ENCODE results near the gene AKT1.
"Not testable (repeated sequence)": the region's sequence is repeated elsewhere in the genome, so short reads cannot be mapped to it uniquely, and the experiment has no call there.

AKT1 gene

GRCh38 chr14:104734991-104735779 lies 60.4 kb downstream of the AKT1 start:
- DNase-seq = no peak

- no peak for DNase-seq
These were observed 61.0 kb downstream of the AKT1 start for GRCh38 chr14:104734601-104734990.

- DNase-seq = no peak
These were observed 61.4 kb downstream of the AKT1 start for GRCh38 chr14:104734051-104734587.

GRCh38 chr14:104732931-104733681 lies 62.4 kb downstream of the AKT1 start:
- no peak for DNase-seq

- DNase-seq = no peak
These were observed 63.2 kb downstream of the AKT1 start for GRCh38 chr14:104732355-104732804.

GRCh38 chr14:104731320-104732294 lies 63.9 kb downstream of the AKT1 start:
- peak; percentile 92 for DNase-seq

GRCh38 chr14:104730487-104730886 lies 65.1 kb downstream of the AKT1 start:
- DNase-seq = no peak

- no peak for DNase-seq
These were observed 65.7 kb downstream of the AKT1 start for GRCh38 chr14:104729835-104730181.

- DNase-seq = not testable (repeated sequence)
These were observed 66.2 kb downstream of the AKT1 start for GRCh38 chr14:104729176-104729834.

- no peak for DNase-seq
These were observed 66.9 kb downstream of the AKT1 start for GRCh38 chr14:104728631-104729030.

- DNase-seq = no peak
These were observed 68.7 kb downstream of the AKT1 start for GRCh38 chr14:104726600-104727451.

GRCh38 chr14:104725772-104726548 lies 69.6 kb downstream of the AKT1 start:
- DNase-seq = no peak

- no peak for DNase-seq
These were observed 70.4 kb downstream of the AKT1 start for GRCh38 chr14:104724981-104725771.

- DNase-seq = no peak
These were observed 71.1 kb downstream of the AKT1 start for GRCh38 chr14:104724407-104724980.

GRCh38 chr14:104723651-104724406 lies 71.7 kb downstream of the AKT1 start, which contains the start of gene ADSS1:
ADSS1 (plus strand) TSS chr14:104724229; CDS start chr14:104724271, 42 bp downstream.
- DNase-seq = peak; percentile 94

GRCh38 chr14:104722938-104723650 lies 72.5 kb downstream of the AKT1 start:
- DNase-seq = no peak
